ENCODE results near the gene OXSR1.

Gene OXSR1

GRCh38 chr3:38163841-38164642 lies 1.3 kb upstream of the OXSR1 start:
- TF ChIP-seq CTCF (IDR thresholded peaks at IDR 0.05; ENCODE audit: borderline replicate concordance, insufficient read depth, low read depth, low read length) = no peak
- peak overlapping the region; percentile 91 for H3K4me3 ChIP-seq (ENCODE audit: low read depth, low read length)

- no peak for TF ChIP-seq CTCF (IDR thresholded peaks at IDR 0.05; ENCODE audit: borderline replicate concordance, insufficient read depth, low read depth, low read length)
- H3K4me3 ChIP-seq (ENCODE audit: low read depth, low read length) = peak overlapping the region; percentile 91
Measured at GRCh38 chr3:38164643-38164951, 740 bp upstream of the OXSR1 start.

- no peak for TF ChIP-seq CTCF (IDR thresholded peaks at IDR 0.05; ENCODE audit: borderline replicate concordance, insufficient read depth, low read depth, low read length)
- peak overlapping the region; percentile 91 for H3K4me3 ChIP-seq (ENCODE audit: low read depth, low read length)
Measured at GRCh38 chr3:38165722-38166387, 518 bp downstream of the OXSR1 start.

- no peak for TF ChIP-seq CTCF (IDR thresholded peaks at IDR 0.05; ENCODE audit: borderline replicate concordance, insufficient read depth, low read depth, low read length)
- H3K4me3 ChIP-seq (ENCODE audit: low read depth, low read length) = no peak overlapping the region
Measured at GRCh38 chr3:38167591-38167990, 2.3 kb downstream of the OXSR1 start.

GRCh38 chr3:38168151-38169026 lies 3.1 kb downstream of the OXSR1 start:
- no peak overlapping the region for H3K4me3 ChIP-seq (ENCODE audit: low read depth, low read length)
- no peak for TF ChIP-seq CTCF (IDR thresholded peaks at IDR 0.05; ENCODE audit: borderline replicate concordance, insufficient read depth, low read depth, low read length)

GRCh38 chr3:38169027-38169317 lies 3.6 kb downstream of the OXSR1 start:
- H3K4me3 ChIP-seq (ENCODE audit: low read depth, low read length) = no peak overlapping the region
- TF ChIP-seq CTCF (IDR thresholded peaks at IDR 0.05; ENCODE audit: borderline replicate concordance, insufficient read depth, low read depth, low read length) = no peak
